ENCODE results near the gene SORBS1. TPM values are rescaled to one million over a fixed set of nuclear protein-coding genes. Genes with fewer than 3 reads are reported as not detected.

The SORBS1 gene
- total RNA-seq, 1 experiment from 2014 or later, result 0.56 TPM

- Histone ChIP-seq H3K9me3 (ENCODE audit: low read depth, low read length, poor library complexity, severe bottlenecking) (no peaks in the 10 kb centered on the region), H3K27me3 (replicated peaks; ENCODE audit: insufficient read depth, low read depth, low read length, poor library complexity) (peaks cover 22% of the 10 kb centered on the region), H3K36me3 (ENCODE audit: insufficient read depth, low read length, poor library complexity, severe bottlenecking) (no peaks in the 10 kb centered on the region), H3K27ac (ENCODE audit: low read depth, low read length, poor library complexity, severe bottlenecking) (no peak overlapping the region), H3K4me1 (ENCODE audit: insufficient read depth, low read length, poor library complexity, severe bottlenecking) (no peaks in the 10 kb centered on the region), H3K4me3 (ENCODE audit: low read depth, low read length, poor library complexity, severe bottlenecking) (no peak overlapping the region)
- TF ChIP-seq CTCF (conservative IDR thresholded peaks at IDR 0.05; ENCODE audit: low read depth, low read length) (no peak), EZH2 (IDR thresholded peaks at IDR 0.05; ENCODE audit: borderline replicate concordance, low read depth, low read length, poor library complexity, severe bottlenecking) (no peak)
- POLR2A ChIA-PET (ENCODE audit: low non-redundant PET), result no interaction called here
- intact Hi-C loops (cut with micrococcal nuclease; ENCODE audit: unreplicated experiment), result no loop called here
- no peak for DNase-seq (ENCODE audit: low spot score)
- CTCF ChIA-PET, result no interaction called here
- BruUV-seq (replicated peaks), result no TSS peak
These were observed 58.8 kb downstream of the SORBS1 start for GRCh38 chr10:95502377-95502776.

GRCh38 chr10:95501203-95502094, 59.7 kb downstream of the SORBS1 start:
- TF ChIP-seq EZH2 (IDR thresholded peaks at IDR 0.05; ENCODE audit: borderline replicate concordance, low read depth, low read length, poor library complexity, severe bottlenecking) (no peak), CTCF (conservative IDR thresholded peaks at IDR 0.05; ENCODE audit: low read depth, low read length) (no peak)
- ChIA-PET CTCF (no interaction called here), POLR2A (ENCODE audit: low non-redundant PET) (no interaction called here)
- no peaks in the 10 kb centered on the region for H3K36me3 ChIP-seq (ENCODE audit: insufficient read depth, low read length, poor library complexity, severe bottlenecking)
- no peak for DNase-seq (ENCODE audit: low spot score)
- no peaks in the 10 kb centered on the region for H3K4me1 ChIP-seq (ENCODE audit: insufficient read depth, low read length, poor library complexity, severe bottlenecking)
- peaks cover 21% of the 10 kb centered on the region for H3K27me3 ChIP-seq (replicated peaks; ENCODE audit: insufficient read depth, low read depth, low read length, poor library complexity)
- H3K27ac ChIP-seq (ENCODE audit: low read depth, low read length, poor library complexity, severe bottlenecking), result no peak overlapping the region
- no TSS peak for BruUV-seq (replicated peaks)
- H3K4me3 ChIP-seq (ENCODE audit: low read depth, low read length, poor library complexity, severe bottlenecking), result no peak overlapping the region
- intact Hi-C loops (cut with micrococcal nuclease; ENCODE audit: unreplicated experiment), result no loop called here
- H3K9me3 ChIP-seq (ENCODE audit: low read depth, low read length, poor library complexity, severe bottlenecking), result no peaks in the 10 kb centered on the region

DNA sequence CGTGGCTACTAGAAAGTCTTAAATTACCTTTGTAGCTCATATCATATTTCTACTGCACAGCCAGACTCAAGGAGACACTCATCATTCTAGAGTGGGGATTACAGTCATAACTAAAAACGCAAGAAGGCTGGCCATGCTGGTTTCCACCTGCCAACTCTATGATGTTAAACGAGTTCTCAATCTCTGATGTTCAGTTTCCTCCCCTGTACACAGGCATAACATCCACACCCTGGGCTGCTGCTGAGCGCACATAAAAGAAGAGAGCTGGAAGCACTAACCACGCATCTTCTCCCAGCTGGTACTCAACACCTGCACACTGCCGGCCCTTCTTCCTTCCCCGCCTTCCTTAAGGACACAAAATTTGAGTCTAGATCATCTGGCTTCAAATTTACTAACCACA, 60.5 kb downstream of the SORBS1 start:
- BruUV-seq (replicated peaks), result no TSS peak
- ChIA-PET CTCF (no interaction called here), POLR2A (ENCODE audit: low non-redundant PET) (no interaction called here)

More for the DNA sequence above, 60.5 kb downstream of the SORBS1 start:
- no peaks in the 10 kb centered on the region for H3K9me3 ChIP-seq (ENCODE audit: low read depth, low read length, poor library complexity, severe bottlenecking)
- intact Hi-C loops (cut with micrococcal nuclease; ENCODE audit: unreplicated experiment), result no loop called here
- H3K27me3 ChIP-seq (replicated peaks; ENCODE audit: insufficient read depth, low read depth, low read length, poor library complexity), result peaks cover 14% of the 10 kb centered on the region
- H3K27ac ChIP-seq (ENCODE audit: low read depth, low read length, poor library complexity, severe bottlenecking), result no peak overlapping the region
- H3K4me3 ChIP-seq (ENCODE audit: low read depth, low read length, poor library complexity, severe bottlenecking), result no peak overlapping the region
- no peaks in the 10 kb centered on the region for H3K4me1 ChIP-seq (ENCODE audit: insufficient read depth, low read length, poor library complexity, severe bottlenecking)
- no peaks in the 10 kb centered on the region for H3K36me3 ChIP-seq (ENCODE audit: insufficient read depth, low read length, poor library complexity, severe bottlenecking)
- no peak for TF ChIP-seq EZH2 (IDR thresholded peaks at IDR 0.05; ENCODE audit: borderline replicate concordance, low read depth, low read length, poor library complexity, severe bottlenecking)
- TF ChIP-seq CTCF (conservative IDR thresholded peaks at IDR 0.05; ENCODE audit: low read depth, low read length), result no peak
- DNase-seq (ENCODE audit: low spot score), result no peak

Measured in A673 (cell line).